Measurements from ENCODE around the gene KIAA1671. TPM values are rescaled to one million over a fixed set of nuclear protein-coding genes. Genes with fewer than 3 reads are reported as not detected.
"Not testable (repeated sequence)": the region's sequence is repeated elsewhere in the genome, so short reads cannot be mapped to it uniquely, and the experiment has no call there.

KIAA1671 gene
- total RNA-seq, 2 donors from 2014 or later, result 26.2 to 27.4 TPM

- intact Hi-C loops (cut with DNase I), result no loop called here
These were observed 214.6 kb downstream of the KIAA1671 start for GRCh38 chr22:25167082-25167481.

DNA sequence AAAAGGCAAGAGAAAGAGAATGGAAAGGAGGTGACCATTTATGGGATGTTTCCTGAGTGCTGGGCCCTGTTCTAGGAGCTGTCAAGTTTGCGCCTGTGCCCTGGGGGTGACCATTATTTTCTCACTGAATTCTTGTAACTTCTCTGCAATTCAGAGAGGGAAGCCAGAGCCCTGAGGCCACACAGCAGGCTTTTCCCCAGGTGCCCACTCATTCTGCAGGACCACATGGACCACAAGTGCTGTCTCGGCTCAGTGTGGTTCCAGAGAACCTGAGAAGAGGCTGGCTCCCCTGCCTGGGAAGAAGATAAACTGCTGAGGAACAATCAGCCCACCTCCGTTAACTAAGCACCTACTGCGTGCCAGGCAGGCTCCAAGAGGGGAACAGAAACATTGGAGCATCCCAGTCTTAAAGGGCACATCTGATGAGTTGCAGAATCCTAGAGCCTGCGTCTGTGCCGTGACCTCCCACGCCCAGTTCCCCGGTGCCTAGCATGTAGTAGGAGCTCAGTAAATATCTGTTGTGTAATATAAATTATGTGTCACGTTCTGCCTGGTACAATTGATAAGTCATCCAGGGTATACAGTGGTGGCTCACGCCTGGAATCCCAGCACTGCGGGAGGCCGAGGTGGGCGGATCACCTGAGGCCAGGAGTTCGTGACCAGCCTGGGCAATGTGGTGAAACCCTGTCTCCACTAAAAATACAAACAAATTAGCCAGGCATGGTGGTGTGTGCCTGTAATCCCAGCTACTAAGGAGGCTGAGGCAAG, 215.5 kb downstream of the KIAA1671 start:
- DNase-seq (ENCODE audit: low spot score), result no peak
- intact Hi-C loops (cut with DNase I), result no loop called here

More at GRCh38 chr22:25167082-25167481, 214.6 kb downstream of the KIAA1671 start:
- DNase-seq (ENCODE audit: low spot score), result peak; percentile 25

GRCh38 chr22:25169278-25170031, 216.9 kb downstream of the KIAA1671 start:
- DNase-seq (ENCODE audit: low spot score), result no peak
- intact Hi-C loops (cut with DNase I), result no loop called here

DNA sequence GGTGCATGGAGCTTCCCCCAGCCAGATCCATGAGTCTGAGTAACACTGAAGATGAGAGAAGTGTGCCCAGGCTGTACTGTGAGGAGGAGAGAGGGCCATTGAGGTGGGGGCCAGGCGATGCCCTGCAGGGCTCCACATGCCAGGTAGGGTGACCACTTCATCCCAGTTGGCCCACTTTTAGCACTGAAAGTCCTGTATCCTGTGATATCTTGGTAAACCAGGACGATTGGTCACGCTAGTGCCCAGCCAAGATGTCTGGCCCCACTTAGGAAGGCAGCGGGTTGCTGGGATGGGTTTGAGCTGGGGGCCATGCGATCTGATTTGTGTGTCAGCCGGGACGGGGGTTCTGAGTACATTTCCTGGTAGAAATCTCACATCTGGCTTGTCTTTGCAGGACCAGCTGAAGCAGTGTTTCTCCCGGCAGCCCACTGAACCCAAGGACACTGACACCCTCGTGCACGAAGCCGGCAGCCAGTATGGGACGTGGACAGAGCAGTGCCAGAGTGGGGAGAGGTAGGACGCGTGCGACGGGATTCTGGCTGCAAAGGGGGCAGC, 218.0 kb downstream of the KIAA1671 start:
- DNase-seq (ENCODE audit: low spot score), result no peak
- intact Hi-C loops (cut with DNase I), result no loop called here

- intact Hi-C loops (cut with DNase I), result no loop called here
- DNase-seq (ENCODE audit: low spot score), result no peak
These were observed 219.6 kb downstream of the KIAA1671 start for GRCh38 chr22:25172153-25172552.

DNA sequence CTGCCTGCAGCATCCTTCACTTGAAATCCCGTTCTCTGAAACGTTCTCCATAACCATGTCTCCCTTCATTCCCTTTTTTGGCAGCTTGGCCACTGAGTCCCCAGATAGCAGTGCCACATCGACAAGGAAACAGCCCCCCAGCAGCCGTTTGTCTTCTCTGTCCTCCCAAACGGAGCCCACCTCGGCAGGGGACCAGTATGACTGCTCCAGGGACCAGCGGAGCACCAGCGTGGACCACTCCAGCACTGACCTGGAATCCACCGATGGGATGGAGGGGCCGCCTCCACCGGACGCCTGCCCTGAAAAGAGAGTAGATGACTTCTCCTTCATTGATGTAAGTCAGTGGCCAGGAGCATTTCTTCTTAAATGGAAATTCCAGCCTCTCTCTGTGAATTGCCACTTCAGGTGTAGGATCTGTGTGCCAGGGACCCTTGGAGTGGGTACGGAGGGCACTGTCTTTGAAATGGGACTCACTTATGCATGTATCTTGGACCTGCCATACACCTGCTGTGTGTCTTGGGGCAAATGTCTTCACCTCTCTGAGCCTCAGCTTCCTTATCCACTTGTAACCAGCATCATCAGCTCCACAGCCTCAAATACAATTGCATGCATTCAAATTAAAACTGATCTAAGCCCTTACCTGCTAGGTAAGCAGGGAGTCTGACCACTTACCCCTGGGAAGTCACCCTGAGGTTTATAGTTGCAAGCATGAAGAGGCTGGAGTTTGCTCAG, 221.8 kb downstream of the KIAA1671 start:
- intact Hi-C loops (cut with DNase I), result no loop called here
- no peak for DNase-seq (ENCODE audit: low spot score)

DNA sequence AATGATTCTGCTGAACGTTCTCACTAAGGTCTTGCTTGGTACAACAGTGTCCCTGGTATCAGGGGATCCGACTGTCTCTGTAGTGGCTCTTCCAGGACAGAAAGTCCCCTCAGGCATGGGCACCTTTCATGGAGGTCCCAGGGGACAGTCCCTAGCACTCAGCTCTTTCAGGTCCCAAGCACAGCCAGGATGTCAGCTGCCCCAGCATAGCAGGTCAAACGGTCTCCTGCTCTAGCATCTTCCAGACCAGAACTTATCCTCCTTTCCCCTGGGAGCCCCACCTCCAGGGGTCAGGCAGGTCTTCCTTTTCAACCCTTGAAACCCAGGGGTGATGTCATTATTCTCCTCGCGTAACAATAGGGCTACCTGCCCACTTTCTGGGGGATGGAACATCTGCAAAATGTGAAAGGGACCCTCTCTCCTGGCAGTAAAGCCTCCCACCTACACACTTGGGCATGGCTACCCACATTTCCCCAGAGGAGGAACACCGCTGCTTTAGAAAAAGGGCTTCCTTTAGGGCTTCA, 222.4 kb downstream of the KIAA1671 start:
- intact Hi-C loops (cut with DNase I), result no loop called here
- DNase-seq (ENCODE audit: low spot score), result no peak

DNA sequence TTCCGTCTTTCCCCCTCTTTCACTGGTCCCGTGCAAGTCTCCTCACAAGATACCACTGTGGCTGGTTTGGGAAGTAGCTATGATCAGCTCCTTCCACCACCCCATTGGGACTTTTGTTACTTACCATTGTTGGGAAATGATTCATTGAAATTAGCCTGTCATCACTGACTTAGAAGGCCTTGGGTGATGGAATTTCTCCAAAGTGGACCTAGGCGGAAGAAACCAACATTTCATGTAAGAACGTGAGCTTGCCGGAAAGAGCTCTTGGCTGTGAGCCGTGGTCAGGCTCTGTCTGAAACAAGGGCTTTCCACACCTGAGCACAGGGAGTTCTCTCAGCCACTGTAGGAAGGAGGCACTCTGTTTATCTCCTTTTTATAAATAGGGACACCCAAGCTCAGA, 223.7 kb downstream of the KIAA1671 start:
- intact Hi-C loops (cut with DNase I), result no loop called here
- no peak for DNase-seq (ENCODE audit: low spot score)

- DNase-seq (ENCODE audit: low spot score), result no peak
- intact Hi-C loops (cut with DNase I), result no loop called here
These were observed 224.3 kb downstream of the KIAA1671 start for GRCh38 chr22:25176799-25177198.

DNA sequence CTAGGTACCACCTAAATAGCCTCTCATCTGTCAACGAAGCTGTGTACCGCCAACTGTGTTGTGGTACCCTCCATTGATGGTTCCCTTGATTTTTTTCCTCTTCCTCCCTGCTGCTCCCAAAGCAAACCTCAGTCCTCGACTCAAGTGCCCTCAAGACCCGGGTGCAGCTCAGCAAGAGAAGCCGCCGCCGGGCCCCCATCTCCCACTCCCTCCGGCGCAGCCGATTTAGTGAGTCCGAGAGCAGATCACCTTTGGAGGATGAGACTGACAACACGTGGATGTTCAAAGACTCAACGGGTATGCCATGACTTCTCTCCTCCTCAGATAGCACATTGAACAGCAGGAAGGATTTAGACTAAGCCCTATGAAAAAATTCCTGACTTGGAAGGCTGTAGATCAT, 224.7 kb downstream of the KIAA1671 start:
- intact Hi-C loops (cut with DNase I), result no loop called here
- DNase-seq (ENCODE audit: low spot score), result no peak

GRCh38 chr22:25177895-25178294, 225.4 kb downstream of the KIAA1671 start:
- intact Hi-C loops (cut with DNase I), result no loop called here
- DNase-seq (ENCODE audit: low spot score), result no peak

DNA sequence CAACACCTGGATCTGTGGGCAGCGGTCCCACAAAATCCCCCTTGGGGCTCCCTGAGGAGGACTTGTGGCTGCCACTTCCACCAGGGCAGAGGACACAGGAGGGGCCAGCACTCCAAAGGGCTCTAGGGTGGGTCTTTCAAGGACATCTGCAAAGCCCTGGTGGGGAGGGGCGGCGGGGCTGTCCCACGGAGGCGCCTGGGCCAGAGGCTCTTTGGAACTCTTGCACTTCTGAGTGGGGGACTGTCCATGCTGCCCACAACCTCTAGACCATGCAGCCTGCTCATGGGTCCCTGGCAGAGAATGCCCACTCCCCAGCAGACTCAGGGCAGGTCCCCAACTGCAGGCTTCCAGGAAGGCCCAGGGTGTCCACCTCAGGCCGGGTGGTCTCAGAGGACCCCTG, 225.8 kb downstream of the KIAA1671 start:
- intact Hi-C loops (cut with DNase I), result not testable (repeated sequence)

DNA sequence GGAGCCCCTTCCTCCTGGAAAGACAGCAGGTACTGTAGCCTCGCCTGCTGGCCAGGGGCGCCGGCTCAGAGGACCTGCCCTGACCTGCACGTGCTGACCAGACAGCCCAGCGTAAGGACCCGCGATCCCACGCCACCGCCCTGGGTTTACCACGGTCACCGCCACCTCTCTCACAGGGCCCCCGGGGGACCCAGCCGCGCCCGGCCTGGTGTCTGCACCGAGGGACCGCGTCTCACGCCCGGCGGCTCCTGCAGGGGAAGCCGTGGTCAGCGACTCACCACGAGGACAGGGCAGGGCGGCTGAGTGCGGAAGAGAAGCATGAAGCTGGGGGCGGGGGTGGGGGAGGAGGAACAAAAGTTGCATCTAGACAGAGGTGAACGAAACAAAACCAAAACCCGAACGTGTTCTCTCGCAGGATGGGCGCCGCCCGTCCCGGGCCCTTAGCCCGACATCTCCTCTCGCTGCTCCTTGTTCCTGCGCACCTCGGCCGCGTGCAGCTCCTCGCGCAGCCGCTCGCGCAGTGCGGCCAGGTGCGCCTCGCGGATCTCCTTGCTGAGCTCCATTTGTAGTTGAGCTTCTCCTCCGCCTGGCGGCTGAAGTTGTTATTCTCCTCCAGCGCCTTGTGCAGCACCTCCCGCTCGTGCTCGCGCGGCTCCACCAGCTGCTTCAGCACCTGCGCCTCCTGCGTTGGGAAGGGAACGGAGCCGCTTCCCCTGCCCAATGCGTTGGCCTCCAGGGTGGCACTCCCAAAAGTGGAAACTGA, 226.5 kb downstream of the KIAA1671 start:
- intact Hi-C loops (cut with DNase I), result not testable (repeated sequence)

More for the DNA sequence above, 225.8 kb downstream of the KIAA1671 start:
- DNase-seq (ENCODE audit: low spot score), result not testable (repeated sequence)

DNA sequence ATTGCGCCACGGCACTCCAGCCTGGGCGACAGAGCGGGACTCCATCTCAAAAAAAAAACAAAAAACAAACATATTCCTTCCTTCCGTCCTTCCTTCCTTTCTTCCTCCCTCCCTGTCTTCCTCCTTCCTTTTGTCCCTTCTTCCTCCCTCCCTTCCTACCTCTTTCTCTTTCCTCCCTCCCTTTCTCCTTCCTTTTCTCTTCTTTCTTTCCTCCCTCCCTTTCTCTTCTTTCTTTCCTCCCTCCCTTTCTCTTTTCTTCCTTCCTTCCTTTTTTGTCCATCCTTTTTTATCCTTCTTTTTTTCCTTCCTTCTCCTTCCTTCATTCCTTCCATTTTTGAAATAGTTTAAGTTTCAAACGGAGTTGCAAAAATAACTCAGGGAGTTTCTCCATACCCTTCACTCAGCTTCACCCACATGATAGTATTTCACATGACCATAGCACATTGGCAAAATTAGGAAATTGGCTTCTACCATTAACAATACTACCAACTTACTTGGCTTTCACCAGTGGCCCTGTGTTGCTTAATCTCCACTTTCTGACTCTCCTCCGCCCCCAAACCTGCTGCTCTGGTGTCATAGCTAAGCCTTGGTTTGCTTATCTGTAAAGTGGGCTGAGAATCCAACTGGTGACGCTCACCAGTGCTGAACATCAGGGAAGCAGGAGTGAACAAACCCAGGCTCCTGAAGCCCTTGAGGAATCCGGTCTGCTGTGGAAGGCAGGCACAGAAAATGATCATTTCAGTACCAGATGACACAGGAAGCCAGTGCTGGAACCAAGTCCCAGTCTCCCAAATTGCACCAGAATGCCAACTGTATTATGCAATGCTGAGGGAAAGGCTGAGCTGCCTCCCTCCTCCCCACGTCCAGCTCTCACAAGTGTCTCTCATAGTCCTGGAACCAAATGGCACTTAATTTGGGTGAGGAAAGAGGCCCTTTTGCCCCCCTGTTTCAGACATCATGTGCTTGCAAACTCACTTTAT, 229.9 kb downstream of the KIAA1671 start:
- intact Hi-C loops (cut with DNase I), result no loop called here
- no peak for DNase-seq (ENCODE audit: low spot score)

More for the DNA sequence above, 226.5 kb downstream of the KIAA1671 start:
- DNase-seq (ENCODE audit: low spot score), result not testable (repeated sequence)

DNA sequence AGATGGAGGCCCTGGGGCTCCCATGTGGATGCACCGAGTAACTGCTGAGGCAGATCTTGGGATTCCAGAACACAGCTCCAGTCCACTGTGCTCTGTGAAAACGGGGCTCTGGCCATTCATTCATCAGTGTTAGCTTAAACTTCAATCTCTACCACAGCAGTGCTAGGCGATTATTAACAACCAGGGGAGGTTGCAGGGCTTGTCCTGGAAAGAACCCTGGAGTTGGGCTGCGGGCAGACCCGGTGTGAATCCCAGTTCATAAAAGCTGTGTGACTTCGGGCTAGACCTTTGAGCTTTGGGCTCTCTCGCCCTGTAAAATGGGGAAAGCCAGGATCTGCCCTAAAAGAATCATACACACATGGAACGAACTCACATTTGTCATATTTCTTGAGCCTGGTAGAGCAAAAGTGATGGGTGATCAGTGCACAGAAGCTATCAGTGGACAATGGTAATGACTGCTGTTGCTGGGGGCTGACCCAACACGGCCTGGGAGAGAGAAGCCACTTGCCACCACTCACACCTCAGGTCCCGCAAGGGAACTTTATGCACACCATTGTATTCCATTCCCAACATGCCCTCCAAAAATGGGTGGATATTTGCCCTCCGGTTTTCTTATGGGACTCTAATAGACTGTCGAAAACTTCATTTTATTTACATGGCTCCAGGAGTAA, 231.6 kb downstream of the KIAA1671 start:
- no peak for DNase-seq (ENCODE audit: low spot score)
- intact Hi-C loops (cut with DNase I), result no loop called here

DNA sequence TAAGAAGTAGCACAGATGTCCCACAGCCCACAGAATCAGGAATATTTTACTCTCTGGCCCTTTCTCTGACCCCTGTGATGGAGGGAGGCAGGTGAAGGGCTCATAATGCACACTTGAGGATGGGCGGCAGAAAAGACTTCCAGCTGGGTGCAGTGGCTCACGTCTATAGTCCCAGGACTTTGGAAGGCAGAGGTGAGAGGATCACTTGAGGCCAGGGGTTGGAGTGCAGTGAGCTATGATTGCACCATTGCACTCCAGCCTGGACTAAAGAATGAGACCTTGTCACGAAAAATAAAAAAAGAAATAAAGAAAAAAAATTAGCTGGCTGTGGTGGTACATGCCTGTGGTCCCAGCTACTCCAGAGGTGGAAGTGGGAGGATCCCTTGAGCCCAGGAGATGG, 233.6 kb downstream of the KIAA1671 start:
- DNase-seq (ENCODE audit: low spot score), result no peak
- intact Hi-C loops (cut with DNase I), result no loop called here

- intact Hi-C loops (cut with DNase I), result no loop called here
These were observed 235.0 kb downstream of the KIAA1671 start for GRCh38 chr22:25187469-25187868.

More at GRCh38 chr22:25187469-25187868, 235.0 kb downstream of the KIAA1671 start:
- DNase-seq (ENCODE audit: low spot score), result no peak
